Measurements from ENCODE around the gene DXO. TPM values are rescaled to one million over a fixed set of nuclear protein-coding genes. Genes with fewer than 3 reads are reported as not detected.

Gene DXO
- total RNA-seq, 4 donors from 2014 or later, result 12.3 to 17.4 (median 14.6) TPM

GRCh38 chr6:31965700-31966099 lies 6.2 kb downstream of the DXO start:
- Histone ChIP-seq H3K9me3 (no peaks in the 10 kb centered on the region), H3K27me3 (no peaks in the 10 kb centered on the region), H3K4me3 (no peak overlapping the region), H3K4me1 (peaks cover 0 to 14% (median 3%) of the 10 kb centered on the region in 3 donors), H3K27ac (no peak overlapping the region), H3K36me3 (peaks cover 0 to 99% of the 10 kb centered on the region in 2 donors)
- 82% methylated on average over 13 of the region's 13 CpGs; no CpG with 5 or more reads in 1 of the 2 donors for WGBS, 2 donors (ENCODE audit: low coverage in 1 of 2)
- no peak for ATAC-seq
- no peak for TF ChIP-seq EP300 (IDR thresholded peaks at IDR 0.05)
- no peak for TF ChIP-seq POLR2AphosphoS5 (IDR thresholded peaks at IDR 0.05)
- TF ChIP-seq, protein P1, sequence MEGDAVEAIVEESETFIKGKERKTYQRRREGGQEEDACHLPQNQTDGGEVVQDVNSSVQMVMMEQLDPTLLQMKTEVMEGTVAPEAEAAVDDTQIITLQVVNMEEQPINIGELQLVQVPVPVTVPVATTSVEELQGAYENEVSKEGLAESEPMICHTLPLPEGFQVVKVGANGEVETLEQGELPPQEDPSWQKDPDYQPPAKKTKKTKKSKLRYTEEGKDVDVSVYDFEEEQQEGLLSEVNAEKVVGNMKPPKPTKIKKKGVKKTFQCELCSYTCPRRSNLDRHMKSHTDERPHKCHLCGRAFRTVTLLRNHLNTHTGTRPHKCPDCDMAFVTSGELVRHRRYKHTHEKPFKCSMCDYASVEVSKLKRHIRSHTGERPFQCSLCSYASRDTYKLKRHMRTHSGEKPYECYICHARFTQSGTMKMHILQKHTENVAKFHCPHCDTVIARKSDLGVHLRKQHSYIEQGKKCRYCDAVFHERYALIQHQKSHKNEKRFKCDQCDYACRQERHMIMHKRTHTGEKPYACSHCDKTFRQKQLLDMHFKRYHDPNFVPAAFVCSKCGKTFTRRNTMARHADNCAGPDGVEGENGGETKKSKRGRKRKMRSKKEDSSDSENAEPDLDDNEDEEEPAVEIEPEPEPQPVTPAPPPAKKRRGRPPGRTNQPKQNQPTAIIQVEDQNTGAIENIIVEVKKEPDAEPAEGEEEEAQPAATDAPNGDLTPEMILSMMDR (IDR thresholded peaks at IDR 0.05), result no peak

GRCh38 chr6:31963921-31964320 lies 8.0 kb downstream of the DXO start:
- Histone ChIP-seq H3K4me3 (no peak overlapping the region), H3K4me1 (peaks cover 0 to 16% (median 7%) of the 10 kb centered on the region in 3 donors), H3K9me3 (no peaks in the 10 kb centered on the region), H3K27me3 (no peaks in the 10 kb centered on the region), H3K36me3 (peaks cover 0 to 87% of the 10 kb centered on the region in 2 donors), H3K27ac (no peak overlapping the region)
- no peak for ATAC-seq
- TF ChIP-seq EP300 (IDR thresholded peaks at IDR 0.05) (no peak), POLR2A (IDR thresholded peaks at IDR 0.05) (no peak), POLR2AphosphoS5 (IDR thresholded peaks at IDR 0.05) (no peak)
- TF ChIP-seq, protein P1 (IDR thresholded peaks at IDR 0.05), result no peak
- WGBS, 2 donors (ENCODE audit: low coverage in 1 of 2), result 83 to 89% methylated on average over 7 to 11 of the region's 19 CpGs

DNA sequence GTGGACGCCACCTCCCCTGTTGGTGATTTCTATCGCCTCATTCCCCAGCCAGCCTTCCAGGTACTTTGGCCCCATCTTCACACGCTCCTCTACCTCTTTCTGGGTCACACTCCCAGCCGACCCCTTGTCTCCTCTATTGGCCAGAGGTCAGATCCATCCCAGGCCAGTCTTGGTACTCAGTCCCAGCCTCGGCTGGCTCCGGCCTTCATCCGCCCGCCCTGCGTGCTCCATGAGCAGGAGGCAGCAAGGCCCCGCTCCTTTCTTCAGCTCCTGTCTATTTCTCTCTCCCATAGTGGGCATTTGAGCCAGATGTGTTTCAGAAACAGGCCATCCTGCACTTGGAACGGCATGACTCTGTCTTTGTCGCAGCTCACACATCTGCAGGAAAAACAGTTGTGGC lies 10.3 kb downstream of the DXO start:
- Histone ChIP-seq H3K9me3 (no peaks in the 10 kb centered on the region), H3K4me3 (no peak overlapping the region), H3K27me3 (no peaks in the 10 kb centered on the region), H3K4me1 (peaks cover 2 to 30% (median 14%) of the 10 kb centered on the region in 3 donors), H3K36me3 (peaks cover 0 to 71% of the 10 kb centered on the region in 2 donors), H3K27ac (no peak overlapping the region)
- TF ChIP-seq, protein P1 (IDR thresholded peaks at IDR 0.05), result no peak
- TF ChIP-seq POLR2AphosphoS5 (IDR thresholded peaks at IDR 0.05) (no peak), POLR2A (IDR thresholded peaks at IDR 0.05) (no peak), EP300 (IDR thresholded peaks at IDR 0.05) (no peak)
- 50 to 88% methylated on average over 1 to 9 of the region's 12 CpGs for WGBS, 2 donors (ENCODE audit: low coverage in 1 of 2)
- no peak for ATAC-seq

- Histone ChIP-seq H3K36me3 (peaks cover 0 to 71% of the 10 kb centered on the region in 2 donors), H3K4me1 (peaks cover 2 to 30% (median 14%) of the 10 kb centered on the region in 3 donors), H3K9me3 (no peaks in the 10 kb centered on the region), H3K4me3 (peak within 1 kb of the TSS; percentile 75 to 93), H3K27ac (peak within 1 kb of the TSS; percentile 72 to 93 (median 89)), H3K27me3 (no peaks in the 10 kb centered on the region)
- TF ChIP-seq EP300 (IDR thresholded peaks at IDR 0.05) (no peak), POLR2A (IDR thresholded peaks at IDR 0.05) (peak; percentile 73 to 77), POLR2AphosphoS5 (IDR thresholded peaks at IDR 0.05) (peak; percentile 87)
- TF ChIP-seq, protein P1 (IDR thresholded peaks at IDR 0.05), result no peak
- 0% methylated on average over 26 of the region's 59 CpGs; no CpG with 5 or more reads in 1 of the 2 donors for WGBS, 2 donors (ENCODE audit: low coverage in 1 of 2)
- ATAC-seq, result peak; percentile 100
These were observed 12.9 kb downstream of the DXO start, which contains the start of the genes NELFE and SKIC2 for GRCh38 chr6:31958741-31959739. NELFE (minus strand) TSS chr6:31958971; CDS start chr6:31958446, 525 bp downstream. SKIC2 (plus strand) TSS chr6:31959175; CDS start chr6:31959193, 18 bp downstream.
